Heart left ventricle (tissue), 16 donors: ENCODE results near the gene RBM28. TPM values are rescaled to one million over a fixed set of nuclear protein-coding genes. Genes with fewer than 3 reads are reported as not detected.

Experiments used
- ATAC-seq, 4 donors: fragments of 200-7000 bp; cut with Tn5 transposase; one replicate each; pipeline ENCODE4 v1.9.1; 2020 to 2022; ENCODE audit warnings: moderate library complexity in 4 of 4, mild to moderate bottlenecking in 3 of 4, moderate number of reproducible peaks in 1 of 4
- DNase-seq, 5 donors: peaks; one replicate each; pipeline ENCODE4 v3.0.0-alpha.2; 2020
- H3K27ac ChIP-seq, 12 donors: fragments of 200-600 bp; sonication (generic) in 4 of 12; one replicate each; pipeline versions ENCODE4 v1.5.0 to v1.8.0; 2016 to 2022; ENCODE audit warnings: mild to moderate bottlenecking in 2 of 12
- H3K27me3 ChIP-seq, 9 donors: fragments of 200-600 bp; sonication (generic) in 2 of 9; one replicate each; pipeline versions ENCODE4 v1.5.1 to v1.8.0; 2016 to 2022; ENCODE audit warnings: mild to moderate bottlenecking in 3 of 9
- H3K36me3 ChIP-seq, 9 donors: fragments of 200-600 bp; sonication (generic) in 2 of 9; one replicate each; pipeline versions ENCODE4 v1.5.0 to v1.8.0; 2018 to 2022; ENCODE audit warnings: mild to moderate bottlenecking in 2 of 9
- H3K4me1 ChIP-seq, 12 donors: fragments of 200-600 bp; sonication (generic) in 4 of 12; one replicate each; pipeline versions ENCODE4 v1.5.0 to v1.8.0; 2016 to 2022; ENCODE audit warnings: mild to moderate bottlenecking in 3 of 12
- H3K4me3 ChIP-seq, 12 donors: fragments of 200-600 bp; sonication (generic) in 4 of 12; one replicate each; pipeline versions ENCODE4 v1.5.0 to v1.8.0; 2017 to 2022; ENCODE audit warnings: mild to moderate bottlenecking in 9 of 12, moderate library complexity in 4 of 12
- H3K9me3 ChIP-seq, 12 donors: fragments of 200-600 bp; sonication (generic) in 4 of 12; one replicate each; pipeline versions ENCODE4 v1.5.0 to v1.8.0; 2016 to 2022; ENCODE audit warnings: mild to moderate bottlenecking in 1 of 12
- POLR2A ChIP-seq, 2 donors: fragments of 450-650 bp; IDR thresholded peaks; one replicate each; pipeline ENCODE4 v1.6.1; 2017; ENCODE audit warnings: antibody characterized with exemption in 2 of 2, mild to moderate bottlenecking in 2 of 2, moderate library complexity in 2 of 2
- WGBS, 4 donors: extraction: QIAGEN DNeasy Blood & Tissue Kit in 2 of 4; methylation state at CpG; one replicate each; pipeline versions ENCODE4 v1.1.5 to v1.1.7; 2013 to 2018; 5-methylcytosine and 5-hydroxymethylcytosine counted together
- intact Hi-C, 10 donors: fragments of 100-400 bp; cut with DNase I; formaldehyde crosslinking; loops; one replicate each; pipeline versions ENCODE4 v1.11.1 to v1.14.2; 2022
- polyA plus RNA-seq, 2 donors: library from polyadenylated mRNA; stranded (reverse); fragments of 200-250 nt; gene quantifications; one replicate each; pipeline ENCODE4 v1.2.3, GENCODE V29; 2013
- total RNA-seq, 9 donors: library from RNA; depleted of rRNA in 2 of 9; stranded (reverse); fragments of >200 nt in 2 of 9; fragmentation: NEBNext Ultra II Directional in 3 of 9; extraction: Animal tissue kit (Norgen Biotek cat#: 25700) in 3 of 9; gene quantifications; one replicate each; pipeline versions ENCODE4 v1.1.0 to v1.2.4, GENCODE V29; 2016 to 2023
- TF ChIP-seq, protein P1 (sequence below), 12 donors: fragments of 200-600 bp; sonication (generic) in 4 of 12; IDR thresholded peaks; one replicate each; pipeline versions ENCODE4 v1.5.0 to v1.8.0; 2018 to 2022; ENCODE audit warnings: antibody characterized with exemption in 12 of 12, mild to moderate bottlenecking in 5 of 12
- donor health status: ischemic (EF 13 %, LVEDD 7.1; RV severe dilation, severe dysfunction).
- donor health status: healthy with polysubstance abuse.
- donor health status: DM: no; HTN: yes; CAD: no.
- donor health status: DM: no; HTN: no; CAD: no.
- donor health status: ischemic (EF 25% LVEDD 6.9; RV normal size, moderate dysfunction).
- donor health status: ischemic (EF 25% LVEDD 5.7; RV mildly dilated, moderate dysfunction).
- donor health status: healthy.
- donor health status: DM: yes; HTN: yes; CAD: no.
- donor health status: ischemic (EF 35%, LVEDD 5.7; RV mildly dilated, moderate dysfunction).
- donor health status: nonischemic (EF 11% LVEDD 7.7; RV severe dilation, severe dysfunction).
- donor health status: DM: yes; HTN: yes; CAD: no.
- donor health status: PGD.
- donor health status: ischemic (EF 29% LVEDD 5.4; RV normal size, mild dysfunction).
- donor health status: nonischemic (EF 23%, LVEDD 6.1; RV moderate dilation, normal function).

The RBM28 gene
- total and polyA plus RNA-seq, 11 donors: 12.0 to 40.2 (median 25.3) TPM

DNA sequence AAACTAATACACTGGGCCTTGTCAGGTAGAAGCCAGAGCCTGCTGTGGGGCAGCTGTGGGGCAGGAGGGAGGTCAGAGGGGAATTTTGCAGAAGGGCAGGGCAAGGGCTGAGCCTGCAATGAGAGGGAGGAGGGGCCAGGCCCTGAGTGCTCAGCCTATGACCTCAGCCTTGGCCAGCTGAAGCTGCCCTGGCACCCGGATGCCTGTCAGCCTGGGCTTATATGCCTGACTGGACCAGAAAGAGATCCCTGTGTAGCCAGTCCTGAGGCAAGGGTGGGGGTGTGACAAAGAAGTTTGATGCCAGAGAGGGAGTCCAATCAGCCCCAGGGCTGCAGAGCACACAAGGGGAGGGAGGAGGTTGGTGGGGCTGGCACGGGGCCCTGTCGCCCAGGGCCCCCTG is 40.1 kb upstream of the RBM28 start:
- Histone ChIP-seq H3K4me3 (no peak overlapping the region), H3K4me1 (peaks cover 0 to 21% (median 5%) of the 10 kb centered on the region in 12 donors), H3K36me3 (no peaks in the 10 kb centered on the region), H3K27me3 (peaks cover 0 to 3% (median 0%) of the 10 kb centered on the region in 9 donors), H3K27ac (no peak overlapping the region), H3K9me3 (no peaks in the 10 kb centered on the region)
- DNase-seq: peak in 1 of 5 donors; percentile 29
- 55 to 65% (median 60%) methylated on average over 3 of the region's 3 CpGs for WGBS, 4 donors
- TF ChIP-seq, protein P1, sequence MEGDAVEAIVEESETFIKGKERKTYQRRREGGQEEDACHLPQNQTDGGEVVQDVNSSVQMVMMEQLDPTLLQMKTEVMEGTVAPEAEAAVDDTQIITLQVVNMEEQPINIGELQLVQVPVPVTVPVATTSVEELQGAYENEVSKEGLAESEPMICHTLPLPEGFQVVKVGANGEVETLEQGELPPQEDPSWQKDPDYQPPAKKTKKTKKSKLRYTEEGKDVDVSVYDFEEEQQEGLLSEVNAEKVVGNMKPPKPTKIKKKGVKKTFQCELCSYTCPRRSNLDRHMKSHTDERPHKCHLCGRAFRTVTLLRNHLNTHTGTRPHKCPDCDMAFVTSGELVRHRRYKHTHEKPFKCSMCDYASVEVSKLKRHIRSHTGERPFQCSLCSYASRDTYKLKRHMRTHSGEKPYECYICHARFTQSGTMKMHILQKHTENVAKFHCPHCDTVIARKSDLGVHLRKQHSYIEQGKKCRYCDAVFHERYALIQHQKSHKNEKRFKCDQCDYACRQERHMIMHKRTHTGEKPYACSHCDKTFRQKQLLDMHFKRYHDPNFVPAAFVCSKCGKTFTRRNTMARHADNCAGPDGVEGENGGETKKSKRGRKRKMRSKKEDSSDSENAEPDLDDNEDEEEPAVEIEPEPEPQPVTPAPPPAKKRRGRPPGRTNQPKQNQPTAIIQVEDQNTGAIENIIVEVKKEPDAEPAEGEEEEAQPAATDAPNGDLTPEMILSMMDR (IDR thresholded peaks at IDR 0.05): no peak
- TF ChIP-seq POLR2A (IDR thresholded peaks at IDR 0.05): no peak
- peak in 3 of 4 donors; percentile 19 to 35 (median 25) for ATAC-seq
- intact Hi-C loops: no loop called here

DNA sequence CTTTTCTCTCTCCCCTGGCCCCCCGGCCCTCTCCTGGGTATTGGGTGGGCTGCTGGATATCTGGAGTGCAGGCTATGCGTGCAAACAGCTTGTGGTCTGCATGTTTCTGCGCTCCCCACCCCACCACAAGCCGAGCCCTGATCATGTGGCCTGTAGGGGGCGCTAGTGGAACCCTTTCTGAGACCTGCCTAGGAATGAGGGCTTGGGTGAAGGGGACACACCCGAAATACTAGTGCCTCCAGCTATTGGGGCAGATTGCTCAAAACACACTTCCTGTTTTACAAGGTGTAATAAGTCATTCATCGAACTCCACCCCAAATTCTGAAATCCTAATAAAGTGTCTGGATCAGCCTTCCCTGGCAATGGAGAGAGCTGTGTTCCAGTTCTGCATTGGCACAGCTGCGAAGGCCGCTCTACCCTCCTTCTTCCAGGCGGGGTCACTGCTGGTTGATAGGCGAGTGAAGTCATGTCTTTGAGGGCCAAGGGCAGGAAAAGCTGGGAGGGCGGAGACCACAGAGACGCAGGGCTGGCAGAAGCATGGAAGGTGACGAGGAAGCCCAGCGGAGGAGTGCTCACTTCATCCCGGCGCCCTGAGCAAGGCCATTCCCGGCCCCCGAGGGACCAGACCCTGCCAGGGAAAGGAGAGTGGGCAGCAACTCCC is 37.6 kb upstream of the RBM28 start:
- WGBS, 4 donors: 60 to 64% (median 61%) methylated on average over 18 to 19 of the region's 19 CpGs
- H3K27ac ChIP-seq: no peak overlapping the region
- H3K27me3 ChIP-seq: no peaks in the 10 kb centered on the region

DNA sequence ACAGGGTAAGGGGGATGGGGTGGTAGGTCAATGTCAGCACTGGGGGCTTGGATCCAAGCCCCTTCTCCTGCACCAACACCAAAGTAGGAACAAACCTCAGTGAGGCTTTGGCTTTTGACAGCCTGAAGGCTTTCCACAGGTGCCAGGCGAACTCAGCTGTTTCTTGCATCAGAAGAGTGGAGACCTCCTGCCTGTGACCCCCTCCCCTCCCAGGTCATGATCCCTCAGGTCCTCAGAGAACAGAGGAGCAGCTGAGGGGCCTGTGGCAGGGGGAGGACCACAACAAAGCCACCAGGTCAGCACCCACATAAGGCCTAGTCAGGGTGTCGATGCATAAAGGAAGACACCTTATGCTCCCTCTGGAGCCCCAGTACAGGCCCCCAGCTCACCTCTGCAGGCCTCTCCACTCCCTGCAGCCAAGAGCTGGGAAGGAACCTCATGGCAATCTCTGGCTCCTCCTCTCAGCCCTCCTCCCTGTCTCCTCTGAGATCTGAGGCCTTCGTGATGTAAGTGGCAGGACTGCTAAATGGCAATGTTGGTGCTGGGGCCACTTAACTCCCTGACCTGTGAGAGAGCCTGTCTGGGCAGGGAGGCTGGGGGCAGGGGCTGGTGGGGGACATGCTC is 36.9 kb upstream of the RBM28 start:
- no peaks in the 10 kb centered on the region for H3K36me3 ChIP-seq
- no peak overlapping the region for H3K27ac ChIP-seq
- intact Hi-C loops: no loop called here
- H3K9me3 ChIP-seq: no peaks in the 10 kb centered on the region
- ATAC-seq: peak in 1 of 4 donors; percentile 7
- TF ChIP-seq, protein P1 (IDR thresholded peaks at IDR 0.05): no peak
- no peak for TF ChIP-seq POLR2A (IDR thresholded peaks at IDR 0.05)
- no peaks in the 10 kb centered on the region for H3K27me3 ChIP-seq
- H3K4me3 ChIP-seq: no peak overlapping the region
- 75 to 87% (median 82%) methylated on average over 1 to 3 of the region's 3 CpGs for WGBS, 4 donors
- H3K4me1 ChIP-seq: peaks cover 0 to 11% (median 0%) of the 10 kb centered on the region in 12 donors
- DNase-seq: no peak

More for the DNA sequence above, 37.6 kb upstream of the RBM28 start:
- Histone ChIP-seq H3K36me3 (no peaks in the 10 kb centered on the region), H3K4me3 (no peak overlapping the region), H3K9me3 (no peaks in the 10 kb centered on the region), H3K4me1 (peaks cover 0 to 11% (median 0%) of the 10 kb centered on the region in 12 donors)
- TF ChIP-seq, protein P1 (IDR thresholded peaks at IDR 0.05): peak; percentile 11 to 53 (median 36)
- TF ChIP-seq POLR2A (IDR thresholded peaks at IDR 0.05): no peak
- DNase-seq: no peak
- ATAC-seq: peak in 2 of 4 donors; percentile 36 to 73
- intact Hi-C loops: no loop called here

DNA sequence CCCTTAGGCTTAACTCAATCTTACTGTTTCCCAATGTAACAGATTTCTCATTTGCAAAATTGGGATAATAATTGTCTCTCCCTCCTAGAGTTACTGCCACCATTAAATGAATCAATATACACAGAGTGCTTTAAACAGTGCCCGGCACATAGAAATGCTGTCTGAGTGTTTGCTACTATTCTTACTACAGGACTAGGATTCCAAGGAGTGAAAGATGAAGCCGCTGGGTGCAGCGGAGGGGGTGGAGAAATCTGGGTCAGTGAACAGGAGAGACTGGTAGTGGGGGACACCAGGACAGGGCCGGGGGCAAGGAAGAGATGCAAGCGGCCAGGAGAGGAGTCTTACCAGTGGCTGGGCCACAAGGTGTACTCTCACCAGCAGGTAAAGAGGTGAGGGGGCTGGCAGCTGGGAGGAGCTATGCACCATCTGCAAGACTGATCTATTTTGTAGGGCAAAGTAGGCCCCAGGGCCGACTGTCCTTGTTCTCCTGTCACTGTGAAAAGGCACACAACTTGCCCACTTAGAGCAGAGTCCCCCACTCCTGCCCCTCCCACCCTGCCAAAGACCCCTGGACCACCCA is 36.3 kb upstream of the RBM28 start:
- no peak for DNase-seq
- H3K4me3 ChIP-seq: no peak overlapping the region
- ATAC-seq: no peak
- H3K27me3 ChIP-seq: no peaks in the 10 kb centered on the region
- intact Hi-C loops: no loop called here
- no peaks in the 10 kb centered on the region for H3K36me3 ChIP-seq
- 87 to 94% (median 93%) methylated on average over 5 to 6 of the region's 6 CpGs for WGBS, 4 donors
- H3K4me1 ChIP-seq: peaks cover 0 to 11% (median 0%) of the 10 kb centered on the region in 12 donors
- TF ChIP-seq, protein P1 (IDR thresholded peaks at IDR 0.05): no peak
- no peak for TF ChIP-seq POLR2A (IDR thresholded peaks at IDR 0.05)
- H3K9me3 ChIP-seq: no peaks in the 10 kb centered on the region
- H3K27ac ChIP-seq: no peak overlapping the region
